Neural cell (in vitro differentiated cells): Measurements from ENCODE around the gene ELK4.

Source experiments
- EP300 ChIP-seq: fragments of 450-650 bp; conservative IDR thresholded peaks from 2 replicates; pipeline ENCODE4 v1.6.1; 2014; ENCODE audit warnings: antibody characterized with exemption, mild to moderate bottlenecking, moderate library complexity; ENCODE audit not compliant: poor library complexity, severe bottlenecking
- EZH2 ChIP-seq: fragments of 200-600, 300-800 bp; shearing (Covaris generic), sonication (generic); IDR thresholded peaks from 2 replicates; pipeline ENCODE4 v1.6.1; 2014; ENCODE audit warnings: antibody characterized with exemption, low read length, borderline replicate concordance, mild to moderate bottlenecking; ENCODE audit not compliant: insufficient read depth, poor library complexity, severe bottlenecking
- MXI1 ChIP-seq: fragments of 450-650 bp; conservative IDR thresholded peaks from 2 replicates; pipeline ENCODE4 v1.6.1; 2014; ENCODE audit warnings: antibody characterized with exemption, mild to moderate bottlenecking; ENCODE audit not compliant: poor library complexity, severe bottlenecking
- POLR2AphosphoS5 ChIP-seq: IDR thresholded peaks from 2 replicates; pipeline ENCODE4 v1.6.1; 2012
- TAF1 ChIP-seq: IDR thresholded peaks from 2 replicates; pipeline ENCODE4 v1.6.1; 2012; ENCODE audit warnings: low read depth
- TF ChIP-seq, protein P1 (sequence below): fragments of 450-650 bp; IDR thresholded peaks from 2 replicates; pipeline ENCODE4 v1.5.1; 2014; ENCODE audit warnings: antibody characterized with exemption, mild to moderate bottlenecking, moderate library complexity; ENCODE audit not compliant: poor library complexity, severe bottlenecking
- TF ChIP-seq, protein P2 (sequence below): IDR thresholded peaks from 2 replicates; pipeline ENCODE4 v1.6.1; 2012; ENCODE audit warnings: borderline replicate concordance

DNA sequence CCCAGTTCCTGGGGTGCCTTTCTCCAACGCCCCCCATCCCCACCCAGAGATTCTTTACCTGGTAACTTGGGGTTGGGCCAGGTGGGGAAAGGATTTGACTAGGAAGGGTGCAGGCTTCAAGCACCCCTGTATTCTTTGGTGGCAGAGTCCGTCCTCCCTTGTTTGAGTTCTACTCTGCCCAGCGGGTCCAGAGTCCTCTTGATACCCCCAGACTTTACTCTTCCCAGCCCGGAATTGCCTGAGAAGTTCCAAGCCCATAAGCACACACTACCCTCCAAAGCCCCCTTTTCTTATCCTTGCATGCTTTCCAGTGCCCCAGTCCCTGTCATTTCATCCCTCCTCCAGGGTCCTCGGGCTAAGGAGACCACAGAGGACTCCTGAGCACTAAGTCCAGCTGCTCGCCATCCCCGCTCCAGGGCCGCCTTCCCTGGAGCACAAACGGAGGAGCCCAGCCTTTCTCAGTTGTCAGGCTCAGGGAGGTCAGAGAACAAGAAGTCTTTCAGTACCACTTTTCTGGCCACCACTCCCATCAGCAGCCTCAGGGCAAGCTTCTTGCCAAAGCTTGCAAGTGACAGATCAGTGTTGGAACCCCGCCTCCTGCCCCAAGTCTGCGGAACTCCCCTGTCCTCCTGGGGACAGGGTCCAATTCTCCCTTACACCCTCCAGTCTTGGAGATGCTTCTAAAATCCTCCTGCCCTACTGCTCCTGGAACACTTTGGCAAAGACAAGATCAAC is 36.3 kb upstream of the ELK4 start:
- TF ChIP-seq TAF1: no peak
- TF ChIP-seq EP300: no peak
- TF ChIP-seq MXI1: no peak
- TF ChIP-seq, protein P1, sequence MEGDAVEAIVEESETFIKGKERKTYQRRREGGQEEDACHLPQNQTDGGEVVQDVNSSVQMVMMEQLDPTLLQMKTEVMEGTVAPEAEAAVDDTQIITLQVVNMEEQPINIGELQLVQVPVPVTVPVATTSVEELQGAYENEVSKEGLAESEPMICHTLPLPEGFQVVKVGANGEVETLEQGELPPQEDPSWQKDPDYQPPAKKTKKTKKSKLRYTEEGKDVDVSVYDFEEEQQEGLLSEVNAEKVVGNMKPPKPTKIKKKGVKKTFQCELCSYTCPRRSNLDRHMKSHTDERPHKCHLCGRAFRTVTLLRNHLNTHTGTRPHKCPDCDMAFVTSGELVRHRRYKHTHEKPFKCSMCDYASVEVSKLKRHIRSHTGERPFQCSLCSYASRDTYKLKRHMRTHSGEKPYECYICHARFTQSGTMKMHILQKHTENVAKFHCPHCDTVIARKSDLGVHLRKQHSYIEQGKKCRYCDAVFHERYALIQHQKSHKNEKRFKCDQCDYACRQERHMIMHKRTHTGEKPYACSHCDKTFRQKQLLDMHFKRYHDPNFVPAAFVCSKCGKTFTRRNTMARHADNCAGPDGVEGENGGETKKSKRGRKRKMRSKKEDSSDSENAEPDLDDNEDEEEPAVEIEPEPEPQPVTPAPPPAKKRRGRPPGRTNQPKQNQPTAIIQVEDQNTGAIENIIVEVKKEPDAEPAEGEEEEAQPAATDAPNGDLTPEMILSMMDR: no peak
- TF ChIP-seq, protein P2, sequence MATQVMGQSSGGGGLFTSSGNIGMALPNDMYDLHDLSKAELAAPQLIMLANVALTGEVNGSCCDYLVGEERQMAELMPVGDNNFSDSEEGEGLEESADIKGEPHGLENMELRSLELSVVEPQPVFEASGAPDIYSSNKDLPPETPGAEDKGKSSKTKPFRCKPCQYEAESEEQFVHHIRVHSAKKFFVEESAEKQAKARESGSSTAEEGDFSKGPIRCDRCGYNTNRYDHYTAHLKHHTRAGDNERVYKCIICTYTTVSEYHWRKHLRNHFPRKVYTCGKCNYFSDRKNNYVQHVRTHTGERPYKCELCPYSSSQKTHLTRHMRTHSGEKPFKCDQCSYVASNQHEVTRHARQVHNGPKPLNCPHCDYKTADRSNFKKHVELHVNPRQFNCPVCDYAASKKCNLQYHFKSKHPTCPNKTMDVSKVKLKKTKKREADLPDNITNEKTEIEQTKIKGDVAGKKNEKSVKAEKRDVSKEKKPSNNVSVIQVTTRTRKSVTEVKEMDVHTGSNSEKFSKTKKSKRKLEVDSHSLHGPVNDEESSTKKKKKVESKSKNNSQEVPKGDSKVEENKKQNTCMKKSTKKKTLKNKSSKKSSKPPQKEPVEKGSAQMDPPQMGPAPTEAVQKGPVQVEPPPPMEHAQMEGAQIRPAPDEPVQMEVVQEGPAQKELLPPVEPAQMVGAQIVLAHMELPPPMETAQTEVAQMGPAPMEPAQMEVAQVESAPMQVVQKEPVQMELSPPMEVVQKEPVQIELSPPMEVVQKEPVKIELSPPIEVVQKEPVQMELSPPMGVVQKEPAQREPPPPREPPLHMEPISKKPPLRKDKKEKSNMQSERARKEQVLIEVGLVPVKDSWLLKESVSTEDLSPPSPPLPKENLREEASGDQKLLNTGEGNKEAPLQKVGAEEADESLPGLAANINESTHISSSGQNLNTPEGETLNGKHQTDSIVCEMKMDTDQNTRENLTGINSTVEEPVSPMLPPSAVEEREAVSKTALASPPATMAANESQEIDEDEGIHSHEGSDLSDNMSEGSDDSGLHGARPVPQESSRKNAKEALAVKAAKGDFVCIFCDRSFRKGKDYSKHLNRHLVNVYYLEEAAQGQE: no peak
- no peak for TF ChIP-seq EZH2
- TF ChIP-seq POLR2AphosphoS5: no peak
